ENCODE results near the gene MRGPRX4. TPM values are rescaled to one million over a fixed set of nuclear protein-coding genes. Genes with fewer than 3 reads are reported as not detected.
"Not testable (repeated sequence)": the region's sequence is repeated elsewhere in the genome, so short reads cannot be mapped to it uniquely, and the experiment has no call there.

The MRGPRX4 gene
- total and polyA plus RNA-seq, 9 donors: not detected

DNA sequence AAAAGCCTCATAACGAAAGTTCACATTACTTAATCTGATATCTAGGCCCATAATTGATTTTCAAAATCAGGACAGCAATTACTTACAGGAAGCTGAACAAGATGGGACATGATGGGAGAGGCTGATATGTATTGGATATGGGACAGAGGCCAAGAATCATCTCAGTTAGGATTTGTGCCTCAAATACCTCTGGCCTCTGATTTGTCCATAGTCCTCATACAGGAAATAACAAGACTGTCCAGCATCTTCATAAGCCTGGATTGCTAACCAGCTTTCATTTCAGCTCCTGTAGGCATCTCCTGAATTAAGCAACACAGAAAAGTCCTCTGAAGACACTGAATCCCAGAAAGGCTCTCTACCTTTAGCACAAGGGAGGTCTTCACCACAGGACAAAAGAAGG, 4.3 kb upstream of the MRGPRX4 start:
- no peaks in the 10 kb centered on the region for H3K4me1 ChIP-seq (ENCODE audit: control insufficient read depth, insufficient read depth, low read length)
- WGBS (ENCODE audit: insufficient coverage): no CpG with 5 or more reads among the region's 1 CpG

DNA sequence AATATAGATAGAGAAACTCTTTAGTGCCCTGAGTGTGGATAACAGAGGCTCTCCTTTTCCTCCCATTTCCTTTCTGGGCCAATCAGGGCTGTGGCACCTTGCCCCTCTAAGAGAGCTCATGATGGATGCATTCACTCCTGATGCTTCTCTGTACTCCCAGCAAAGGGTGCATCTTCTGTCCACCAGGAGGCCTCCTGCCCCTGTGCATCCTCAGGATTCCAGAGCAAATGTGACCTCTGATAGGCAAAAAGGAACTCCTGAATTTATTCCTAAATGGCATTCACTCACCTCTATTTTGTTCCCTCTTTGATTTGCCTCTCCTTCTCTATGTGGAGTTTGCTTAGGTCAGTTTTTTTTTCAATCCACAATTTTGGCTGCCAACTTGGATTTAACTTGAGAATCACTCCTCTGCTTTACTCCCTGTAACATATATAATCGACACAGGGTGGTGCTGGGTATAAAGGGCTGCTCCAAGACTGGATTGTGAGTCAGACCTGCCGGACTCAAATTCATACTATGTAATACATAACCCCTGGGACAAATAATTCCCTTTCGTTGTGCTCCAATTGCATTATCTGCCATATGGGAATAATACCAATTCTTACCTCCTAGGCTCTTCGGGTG, 1.1 kb upstream of the MRGPRX4 start:
- peak; percentile 3 for DNase-seq
- peaks cover 2% of the 10 kb centered on the region for H3K27me3 ChIP-seq (ENCODE audit: control insufficient read depth, insufficient read depth, low read length)
- H3K4me1 ChIP-seq (ENCODE audit: control insufficient read depth, insufficient read depth, low read length): no peaks in the 10 kb centered on the region
- no peaks in the 10 kb centered on the region for H3K36me3 ChIP-seq (ENCODE audit: control insufficient read depth, insufficient read depth, low read length)
- no peak overlapping the region for H3K27ac ChIP-seq (ENCODE audit: low read length)
- H3K4me3 ChIP-seq (ENCODE audit: low read length): no peak overlapping the region
- 51% methylated on average over 3 of the region's 4 CpGs for WGBS (ENCODE audit: insufficient coverage)
- H3K9me3 ChIP-seq (replicated peaks; ENCODE audit: control insufficient read depth, low read depth, low read length): no peaks in the 10 kb centered on the region

More for the DNA sequence above, 4.3 kb upstream of the MRGPRX4 start:
- Histone ChIP-seq H3K4me3 (ENCODE audit: low read length) (no peak overlapping the region), H3K27ac (ENCODE audit: low read length) (no peak overlapping the region), H3K27me3 (ENCODE audit: control insufficient read depth, insufficient read depth, low read length) (no peaks in the 10 kb centered on the region), H3K36me3 (ENCODE audit: control insufficient read depth, insufficient read depth, low read length) (no peaks in the 10 kb centered on the region), H3K9me3 (replicated peaks; ENCODE audit: control insufficient read depth, low read depth, low read length) (no peaks in the 10 kb centered on the region)
- no peak for DNase-seq

DNA sequence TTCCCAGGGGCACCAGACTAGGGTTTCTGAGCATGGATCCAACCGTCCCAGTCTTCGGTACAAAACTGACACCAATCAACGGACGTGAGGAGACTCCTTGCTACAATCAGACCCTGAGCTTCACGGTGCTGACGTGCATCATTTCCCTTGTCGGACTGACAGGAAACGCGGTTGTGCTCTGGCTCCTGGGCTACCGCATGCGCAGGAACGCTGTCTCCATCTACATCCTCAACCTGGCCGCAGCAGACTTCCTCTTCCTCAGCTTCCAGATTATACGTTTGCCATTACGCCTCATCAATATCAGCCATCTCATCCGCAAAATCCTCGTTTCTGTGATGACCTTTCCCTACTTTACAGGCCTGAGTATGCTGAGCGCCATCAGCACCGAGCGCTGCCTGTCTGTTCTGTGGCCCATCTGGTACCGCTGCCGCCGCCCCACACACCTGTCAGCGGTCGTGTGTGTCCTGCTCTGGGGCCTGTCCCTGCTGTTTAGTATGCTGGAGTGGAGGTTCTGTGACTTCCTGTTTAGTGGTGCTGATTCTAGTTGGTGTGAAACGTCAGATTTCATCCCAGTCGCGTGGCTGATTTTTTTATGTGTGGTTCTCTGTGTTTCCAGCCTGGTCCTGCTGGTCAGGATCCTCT, 709 bp downstream of the MRGPRX4 start:
- Histone ChIP-seq H3K4me1 (ENCODE audit: control insufficient read depth, insufficient read depth, low read length) (no peaks in the 10 kb centered on the region), H3K9me3 (replicated peaks; ENCODE audit: control insufficient read depth, low read depth, low read length) (no peaks in the 10 kb centered on the region), H3K27ac (ENCODE audit: low read length) (no peak overlapping the region), H3K4me3 (ENCODE audit: low read length) (no peak overlapping the region), H3K36me3 (ENCODE audit: control insufficient read depth, insufficient read depth, low read length) (no peaks in the 10 kb centered on the region), H3K27me3 (ENCODE audit: control insufficient read depth, insufficient read depth, low read length) (peaks cover 2% of the 10 kb centered on the region)
- no peak for DNase-seq
- WGBS (ENCODE audit: insufficient coverage): 81% methylated on average over 28 of the region's 28 CpGs

DNA sequence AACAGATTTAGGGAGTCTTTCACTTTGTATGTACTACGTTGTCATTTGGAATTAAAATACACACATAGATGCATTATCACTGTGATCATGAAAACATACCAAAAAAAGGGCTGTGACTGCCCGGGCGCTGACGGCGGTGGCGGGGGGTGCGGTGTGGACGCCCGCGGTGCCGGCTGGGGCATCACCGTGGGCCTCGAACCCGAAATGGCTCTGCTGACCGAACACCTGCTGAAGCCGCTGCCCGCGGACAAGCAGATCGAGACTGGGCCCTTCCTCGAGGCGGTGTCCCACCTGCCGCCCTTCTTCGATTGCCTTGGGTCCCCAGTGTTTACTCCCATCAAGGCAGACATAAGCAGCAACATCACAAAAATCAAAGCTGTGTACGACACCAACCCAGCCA, 16.2 kb downstream of the MRGPRX4 start:
- Histone ChIP-seq H3K4me1 (ENCODE audit: control insufficient read depth, insufficient read depth, low read length) (no peaks in the 10 kb centered on the region), H3K27me3 (ENCODE audit: control insufficient read depth, insufficient read depth, low read length) (no peaks in the 10 kb centered on the region), H3K4me3 (ENCODE audit: low read length) (no peak overlapping the region), H3K9me3 (replicated peaks; ENCODE audit: control insufficient read depth, low read depth, low read length) (no peaks in the 10 kb centered on the region), H3K36me3 (ENCODE audit: control insufficient read depth, insufficient read depth, low read length) (no peaks in the 10 kb centered on the region), H3K27ac (ENCODE audit: low read length) (no peak overlapping the region)
- no peak for DNase-seq
- WGBS (ENCODE audit: insufficient coverage): 92% methylated on average over 21 of the region's 24 CpGs

DNA sequence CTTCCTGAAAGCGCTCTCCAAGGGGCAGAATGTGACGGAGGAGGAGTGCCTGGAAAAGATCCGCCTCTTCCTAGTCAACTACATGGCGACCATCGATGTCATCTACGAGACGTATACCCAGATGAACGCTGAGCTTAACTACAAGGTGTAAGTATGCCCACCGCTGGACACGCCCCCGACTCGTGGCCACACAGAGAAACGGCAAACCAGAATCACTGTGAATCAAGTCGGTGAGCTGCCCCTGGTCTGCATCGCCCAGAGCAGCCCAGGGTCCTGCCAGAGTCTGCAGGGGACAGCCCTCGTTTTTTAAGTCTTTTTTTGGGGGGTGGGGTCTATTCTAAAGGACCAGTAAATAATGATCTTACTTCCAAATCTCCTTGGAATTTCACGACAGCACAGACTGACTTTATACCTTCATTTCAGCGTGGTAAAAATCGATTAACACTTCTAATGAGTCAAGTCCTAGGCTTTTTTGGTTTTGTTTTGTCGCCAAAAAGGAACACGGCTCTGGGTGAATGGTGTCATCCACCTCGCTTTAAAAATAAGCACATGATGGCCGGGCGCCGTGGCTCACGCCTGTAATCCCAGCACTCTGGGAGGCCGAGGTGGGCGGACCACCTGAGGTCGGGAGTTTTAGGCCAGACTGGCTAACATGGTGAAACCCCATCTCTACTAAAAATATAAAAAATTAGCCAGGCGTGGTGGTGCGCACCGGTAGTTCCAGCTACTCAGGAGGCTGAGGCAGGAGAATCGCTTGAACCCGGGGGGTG, 17.0 kb downstream of the MRGPRX4 start:
- not testable (repeated sequence) for H3K4me1 ChIP-seq (ENCODE audit: control insufficient read depth, insufficient read depth, low read length); H3K36me3 ChIP-seq (ENCODE audit: control insufficient read depth, insufficient read depth, low read length); H3K27ac ChIP-seq (ENCODE audit: low read length); DNase-seq; H3K27me3 ChIP-seq (ENCODE audit: control insufficient read depth, insufficient read depth, low read length); H3K4me3 ChIP-seq (ENCODE audit: low read length); H3K9me3 ChIP-seq (replicated peaks; ENCODE audit: control insufficient read depth, low read depth, low read length)
- 90% methylated on average over 26 of the region's 34 CpGs for WGBS (ENCODE audit: insufficient coverage)

DNA sequence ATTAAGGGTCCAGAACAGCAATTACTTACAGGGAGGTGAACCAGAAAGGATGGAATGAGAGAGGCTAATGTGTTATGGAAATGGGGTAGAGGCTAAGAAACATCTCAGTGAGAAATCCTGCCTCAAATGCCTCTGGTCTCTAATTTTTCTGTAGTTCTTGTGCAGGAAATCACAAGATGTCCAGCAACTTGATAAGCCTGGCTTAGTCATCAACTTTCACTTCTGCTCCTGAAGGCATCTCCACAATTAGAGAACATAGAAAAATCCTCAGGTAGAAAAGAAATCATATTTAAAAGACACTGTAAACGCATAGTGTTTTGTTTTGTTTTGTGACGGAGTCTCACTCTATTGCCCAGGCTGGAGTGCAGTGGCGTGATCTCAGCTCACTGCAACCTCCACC, 18.7 kb downstream of the MRGPRX4 start:
- H3K4me3 ChIP-seq (ENCODE audit: low read length): no peak overlapping the region
- no peaks in the 10 kb centered on the region for H3K4me1 ChIP-seq (ENCODE audit: control insufficient read depth, insufficient read depth, low read length)
- no CpG with 5 or more reads among the region's 3 CpGs for WGBS (ENCODE audit: insufficient coverage)
- H3K9me3 ChIP-seq (replicated peaks; ENCODE audit: control insufficient read depth, low read depth, low read length): no peaks in the 10 kb centered on the region
- no peaks in the 10 kb centered on the region for H3K27me3 ChIP-seq (ENCODE audit: control insufficient read depth, insufficient read depth, low read length)
- no peak overlapping the region for H3K27ac ChIP-seq (ENCODE audit: low read length)
- H3K36me3 ChIP-seq (ENCODE audit: control insufficient read depth, insufficient read depth, low read length): no peaks in the 10 kb centered on the region
- peak; percentile 6 for DNase-seq

DNA sequence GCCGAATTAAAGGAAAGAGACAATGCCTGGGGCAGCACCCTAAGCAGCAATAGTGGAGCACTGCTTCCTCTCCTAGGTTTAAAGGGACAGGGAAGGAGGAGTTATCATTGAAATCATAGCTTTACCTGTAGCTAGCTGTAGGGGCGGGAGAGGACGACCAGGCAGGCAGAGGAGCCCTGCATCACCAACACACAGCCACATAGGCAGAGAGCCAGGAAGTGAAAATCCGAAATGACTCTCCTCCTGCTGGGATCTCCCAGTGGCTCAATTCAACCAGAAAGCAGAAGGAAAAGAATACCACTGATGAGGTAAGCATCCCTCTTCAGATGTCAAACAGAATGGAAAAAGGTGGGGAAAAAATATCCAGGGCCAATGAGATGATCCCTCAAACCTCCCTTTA, 20.4 kb downstream of the MRGPRX4 start:
- WGBS (ENCODE audit: insufficient coverage): 14% methylated on average over 1 of the region's 4 CpGs
- no peaks in the 10 kb centered on the region for H3K4me1 ChIP-seq (ENCODE audit: control insufficient read depth, insufficient read depth, low read length)
- no peak overlapping the region for H3K4me3 ChIP-seq (ENCODE audit: low read length)
- H3K9me3 ChIP-seq (replicated peaks; ENCODE audit: control insufficient read depth, low read depth, low read length): no peaks in the 10 kb centered on the region
- DNase-seq: peak; percentile 1
- H3K27ac ChIP-seq (ENCODE audit: low read length): no peak overlapping the region
- no peaks in the 10 kb centered on the region for H3K36me3 ChIP-seq (ENCODE audit: control insufficient read depth, insufficient read depth, low read length)
- H3K27me3 ChIP-seq (ENCODE audit: control insufficient read depth, insufficient read depth, low read length): no peaks in the 10 kb centered on the region

DNA sequence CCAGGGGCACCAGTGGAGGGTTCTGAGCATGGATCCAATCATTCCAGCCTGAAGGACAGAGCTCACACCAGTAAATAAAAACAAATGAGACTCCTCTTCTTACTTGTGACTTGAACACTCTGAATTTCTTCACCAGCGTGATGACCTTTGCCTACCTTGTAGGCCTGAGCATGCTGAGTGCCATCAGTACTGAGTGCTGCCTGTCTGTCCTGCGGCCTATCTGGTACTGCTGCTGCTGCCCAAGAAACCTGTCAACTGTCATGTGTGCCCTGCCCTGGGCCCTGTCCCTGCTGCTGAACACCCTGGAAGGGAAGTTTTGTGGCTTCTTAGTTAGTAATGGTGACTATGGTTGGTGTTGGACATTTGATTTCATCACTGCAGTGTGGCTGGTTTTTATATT, 23.9 kb downstream of the MRGPRX4 start:
- Histone ChIP-seq H3K4me1 (ENCODE audit: control insufficient read depth, insufficient read depth, low read length) (no peaks in the 10 kb centered on the region), H3K4me3 (ENCODE audit: low read length) (no peak overlapping the region), H3K36me3 (ENCODE audit: control insufficient read depth, insufficient read depth, low read length) (no peaks in the 10 kb centered on the region), H3K27me3 (ENCODE audit: control insufficient read depth, insufficient read depth, low read length) (peaks cover 2% of the 10 kb centered on the region), H3K27ac (ENCODE audit: low read length) (no peak overlapping the region), H3K9me3 (replicated peaks; ENCODE audit: control insufficient read depth, low read depth, low read length) (no peaks in the 10 kb centered on the region)
- 84% methylated on average over 2 of the region's 2 CpGs for WGBS (ENCODE audit: insufficient coverage)
- no peak for DNase-seq

DNA sequence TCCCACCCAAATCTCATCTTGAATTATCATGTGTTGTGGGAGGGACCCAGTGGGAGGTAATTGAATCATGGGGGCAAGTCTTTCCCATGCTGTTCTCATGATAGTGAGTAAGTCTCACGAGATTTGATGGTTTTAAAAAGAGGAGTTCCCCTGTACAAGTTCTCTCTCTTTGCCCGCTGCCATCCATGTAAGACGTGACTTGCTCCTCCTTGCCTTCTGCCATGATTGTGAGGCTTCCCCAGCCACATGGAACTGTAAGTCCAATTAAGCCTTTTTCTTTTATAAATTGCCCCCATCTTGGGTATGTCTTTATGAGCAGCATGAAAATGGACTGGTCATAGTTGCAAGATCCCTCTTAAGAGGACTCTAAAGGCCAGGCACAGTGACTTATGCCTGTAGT, 25.1 kb downstream of the MRGPRX4 start:
- H3K36me3 ChIP-seq (ENCODE audit: control insufficient read depth, insufficient read depth, low read length); H3K4me3 ChIP-seq (ENCODE audit: low read length); H3K27ac ChIP-seq (ENCODE audit: low read length); DNase-seq; H3K27me3 ChIP-seq (ENCODE audit: control insufficient read depth, insufficient read depth, low read length); H3K9me3 ChIP-seq (replicated peaks; ENCODE audit: control insufficient read depth, low read depth, low read length); H3K4me1 ChIP-seq (ENCODE audit: control insufficient read depth, insufficient read depth, low read length): not testable (repeated sequence)
- WGBS (ENCODE audit: insufficient coverage): no CpG with 5 or more reads among the region's 3 CpGs

DNA sequence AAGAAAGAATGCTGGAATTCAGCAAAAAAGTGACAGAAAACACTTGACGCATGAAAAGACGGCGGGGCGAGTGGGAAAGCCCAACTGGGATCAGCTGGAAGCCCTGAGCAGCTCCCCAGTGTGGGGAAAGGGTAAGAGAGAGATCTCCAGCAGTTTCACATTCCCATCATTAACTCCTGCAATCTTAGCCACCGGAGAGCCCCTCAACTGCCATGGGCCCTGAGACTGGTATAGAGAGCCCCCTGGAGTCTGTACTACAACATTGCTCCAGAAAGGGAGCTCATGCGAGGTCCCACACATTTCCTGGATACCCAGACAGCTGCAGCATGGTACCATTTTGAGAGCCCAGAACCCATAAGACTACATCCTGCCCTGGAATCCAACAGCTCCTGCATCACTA, 31.1 kb downstream of the MRGPRX4 start:
- WGBS (ENCODE audit: insufficient coverage): 0% methylated on average over 2 of the region's 6 CpGs
- no peak for DNase-seq
- Histone ChIP-seq H3K9me3 (replicated peaks; ENCODE audit: control insufficient read depth, low read depth, low read length) (no peaks in the 10 kb centered on the region), H3K27me3 (ENCODE audit: control insufficient read depth, insufficient read depth, low read length) (peaks cover 10% of the 10 kb centered on the region), H3K27ac (ENCODE audit: low read length) (no peak overlapping the region), H3K36me3 (ENCODE audit: control insufficient read depth, insufficient read depth, low read length) (no peaks in the 10 kb centered on the region), H3K4me1 (ENCODE audit: control insufficient read depth, insufficient read depth, low read length) (no peaks in the 10 kb centered on the region), H3K4me3 (ENCODE audit: low read length) (no peak overlapping the region)

All from muscle of leg (tissue), 11 donors.